Hypothalamus (tissue), 51 donors: Measurements from ENCODE around the gene PRKD1.
A peak's percentile ranks its signal among the peaks of the same experiment; 100 is the strongest.

ENCODE experiments used
- DNase-seq, 51 donors: peaks; one replicate each; lab custom pipeline; 2025; lab: John Stamatoyannopoulos, UW

The PRKD1 gene

DNA sequence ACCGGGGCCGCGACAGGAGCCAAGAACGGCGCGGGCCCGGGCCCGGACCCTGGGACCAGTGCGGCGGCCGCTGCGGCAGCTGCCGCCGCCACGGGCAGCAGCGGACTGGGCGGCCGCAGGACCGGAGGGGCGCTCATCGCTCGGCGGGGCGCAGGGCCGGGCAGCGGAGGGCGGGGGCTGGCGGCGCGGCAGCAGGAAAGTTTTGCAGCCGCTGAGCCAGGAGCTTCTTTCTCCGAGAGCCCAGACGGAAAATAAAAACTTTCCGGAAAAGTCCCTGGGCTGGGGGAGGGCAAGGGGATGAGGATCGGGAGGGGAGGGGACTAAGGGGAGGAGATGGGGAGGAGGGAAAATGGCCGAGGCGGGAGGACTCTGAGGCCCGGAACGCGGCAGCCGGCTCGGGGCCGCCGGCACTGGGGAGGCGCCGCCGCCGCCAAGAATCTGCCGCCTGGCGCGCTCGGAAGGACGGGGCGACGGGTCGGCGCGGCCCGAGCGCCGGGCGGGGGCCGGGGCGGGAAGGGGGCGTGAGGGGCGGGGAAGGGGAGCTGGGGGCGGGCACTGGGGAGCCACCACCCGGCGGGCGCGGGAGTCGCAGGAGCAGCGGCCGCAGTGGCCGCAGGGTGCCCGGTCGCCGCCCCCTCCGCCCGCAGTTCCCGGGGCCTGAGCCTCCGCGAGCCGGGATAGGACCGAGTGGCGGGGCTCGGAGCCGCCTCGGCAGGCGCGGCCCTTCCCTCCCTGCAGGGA is at the start of gene PRKD1:
Gene PRKD1, minus strand, starts transcription at position 472 of the 741 bp plus-strand sequence.
- DNase-seq = peak in 48 of 51 donors; percentile 30 to 84 (median 66)

- DNase-seq = no peak
Measured at GRCh38 chr14:29971101-29971500, 43.5 kb upstream of the PRKD1 start.

GRCh38 chr14:29955087-29955486 is 27.4 kb upstream of the PRKD1 start:
- DNase-seq = no peak

DNA sequence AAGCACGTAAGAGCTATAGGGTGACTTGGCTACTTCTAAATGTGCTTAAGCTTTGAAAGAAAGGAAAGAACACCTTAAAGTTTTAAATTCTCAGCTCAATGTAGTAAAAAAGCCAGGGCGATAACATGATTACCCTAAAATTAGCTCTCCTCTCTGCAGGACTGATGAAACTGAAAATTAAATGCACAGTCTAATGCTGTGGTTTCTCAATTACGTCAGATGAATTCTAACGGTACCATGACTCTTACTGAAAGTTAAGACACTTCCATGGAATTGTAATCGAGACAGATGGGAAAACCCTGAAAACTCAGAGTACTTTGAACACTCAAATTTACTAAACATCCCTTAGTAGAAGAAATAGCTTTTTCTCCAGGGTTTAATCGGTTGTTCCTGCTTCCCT is 25.9 kb upstream of the PRKD1 start:
- no peak for DNase-seq

GRCh38 chr14:29944091-29944490 is 16.4 kb upstream of the PRKD1 start:
- DNase-seq = no peak

- DNase-seq = no peak
Measured at GRCh38 chr14:29941401-29941800, 13.8 kb upstream of the PRKD1 start.

- DNase-seq = no peak
Measured at GRCh38 chr14:29940482-29940881, 12.8 kb upstream of the PRKD1 start.

GRCh38 chr14:29937116-29937515 is 9.5 kb upstream of the PRKD1 start:
- no peak for DNase-seq

GRCh38 chr14:29930283-29930682 is 2.6 kb upstream of the PRKD1 start:
- no peak for DNase-seq

- peak in 1 of 51 donors; percentile 19 for DNase-seq
Measured at GRCh38 chr14:29928117-29928640, 532 bp upstream of the PRKD1 start.

DNA sequence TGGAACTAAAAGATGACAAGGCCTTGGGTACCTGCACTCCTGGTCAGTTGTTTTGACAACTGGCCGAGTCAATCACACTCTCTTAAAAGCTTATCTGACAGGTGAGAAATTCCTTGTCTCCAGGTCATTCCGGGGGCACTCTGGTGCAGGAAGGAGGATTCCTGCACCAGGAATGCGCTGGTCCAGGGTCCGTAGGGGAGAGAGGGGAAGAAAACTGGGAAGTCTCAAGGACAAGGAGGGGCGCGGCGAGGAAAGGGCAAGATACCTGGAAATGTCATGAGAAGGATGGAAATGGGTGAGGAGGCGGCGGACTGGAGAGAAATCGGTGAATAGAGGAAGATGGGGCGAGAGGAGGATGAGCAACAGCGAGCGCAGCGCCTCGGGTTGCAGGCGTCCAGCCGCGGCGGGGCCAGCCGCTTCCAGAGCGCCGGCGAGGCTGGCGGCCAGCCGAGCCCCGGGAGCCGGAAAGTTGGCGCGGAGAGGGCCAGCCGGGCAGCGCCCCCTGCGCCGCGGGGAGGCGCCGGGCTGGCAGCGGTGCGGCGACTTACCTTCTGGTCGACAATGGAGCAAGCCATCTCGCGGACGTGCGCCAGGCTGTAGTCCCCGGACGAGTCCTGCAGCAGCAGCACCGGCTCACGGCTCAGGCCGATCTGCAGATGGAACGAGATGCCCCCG is 809 bp downstream of the PRKD1 start:
- peak in 43 of 51 donors; percentile 15 to 78 (median 53) for DNase-seq

GRCh38 chr14:29926228-29926627 is 1.4 kb downstream of the PRKD1 start:
- peak in 2 of 51 donors; percentile 2 to 5 for DNase-seq

- no peak for DNase-seq
Measured at GRCh38 chr14:29925736-29926135, 1.9 kb downstream of the PRKD1 start.

DNA sequence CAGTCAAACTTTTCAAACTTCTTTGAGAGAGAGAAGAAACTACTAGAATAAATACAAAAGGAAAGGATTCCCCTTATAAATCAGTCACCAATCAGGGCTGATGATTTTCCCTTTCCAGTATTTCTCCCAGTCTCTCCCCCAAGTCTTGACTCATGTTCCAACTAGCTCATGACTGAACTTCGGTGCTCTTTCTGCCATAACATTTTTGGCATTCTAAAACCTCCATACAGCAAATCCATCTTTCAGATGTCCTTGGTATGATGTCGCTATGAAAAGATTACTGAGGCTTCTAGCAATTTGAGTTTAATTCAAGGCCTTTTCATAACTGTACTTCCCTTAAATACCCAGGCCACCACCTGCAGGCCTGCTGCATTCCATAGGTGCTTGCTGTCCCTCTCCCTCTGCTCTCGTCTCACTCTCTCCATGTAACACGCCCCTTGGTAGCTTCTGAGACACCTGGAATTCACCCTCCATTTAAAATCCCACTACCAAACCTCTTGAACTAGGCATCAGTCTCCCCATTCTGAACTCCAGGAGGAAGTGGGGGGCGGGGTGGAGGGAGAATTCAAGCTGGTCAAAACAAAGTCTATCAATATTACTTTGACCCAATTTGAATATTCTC is 2.4 kb downstream of the PRKD1 start:
- DNase-seq = no peak

DNA sequence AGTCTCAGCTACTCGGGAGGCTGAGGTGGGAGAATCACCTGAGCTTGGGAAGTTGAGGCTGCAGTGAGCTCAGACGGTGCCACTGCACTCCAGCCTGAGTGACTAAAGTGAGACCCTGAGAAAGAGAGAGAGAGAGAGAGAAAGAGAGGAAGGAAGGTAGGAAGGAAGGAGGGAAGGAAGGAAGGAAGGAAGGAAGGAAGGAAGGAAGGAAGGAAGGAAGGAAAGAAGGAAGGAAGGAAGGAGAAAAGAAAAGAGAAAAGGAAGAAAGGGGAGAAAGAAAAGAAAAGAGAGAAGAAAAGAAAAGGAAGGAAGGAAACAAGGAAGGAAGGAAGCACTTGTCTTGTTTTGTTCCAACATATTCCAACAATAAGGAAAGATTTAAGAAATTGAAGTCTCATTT is 7.8 kb downstream of the PRKD1 start:
- no peak for DNase-seq

DNA sequence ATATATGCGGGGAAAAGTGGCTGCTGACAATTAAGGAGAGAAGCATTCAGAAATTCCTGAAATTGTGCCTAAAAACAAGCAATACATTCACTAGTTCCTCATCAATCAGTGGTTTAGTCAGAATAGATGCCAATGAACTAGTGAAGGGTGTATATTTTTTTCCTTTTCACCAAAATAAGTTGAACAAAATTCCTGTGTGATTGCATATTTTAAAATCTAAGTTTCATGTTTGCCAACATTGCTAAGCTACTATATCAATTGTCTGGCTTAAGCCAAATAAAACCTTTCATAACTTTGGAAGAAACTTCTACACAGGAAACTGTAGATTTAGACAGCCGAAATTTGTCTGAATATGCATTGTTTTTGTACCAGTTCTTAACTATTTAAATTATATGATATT is 8.7 kb downstream of the PRKD1 start:
- DNase-seq = no peak

DNA sequence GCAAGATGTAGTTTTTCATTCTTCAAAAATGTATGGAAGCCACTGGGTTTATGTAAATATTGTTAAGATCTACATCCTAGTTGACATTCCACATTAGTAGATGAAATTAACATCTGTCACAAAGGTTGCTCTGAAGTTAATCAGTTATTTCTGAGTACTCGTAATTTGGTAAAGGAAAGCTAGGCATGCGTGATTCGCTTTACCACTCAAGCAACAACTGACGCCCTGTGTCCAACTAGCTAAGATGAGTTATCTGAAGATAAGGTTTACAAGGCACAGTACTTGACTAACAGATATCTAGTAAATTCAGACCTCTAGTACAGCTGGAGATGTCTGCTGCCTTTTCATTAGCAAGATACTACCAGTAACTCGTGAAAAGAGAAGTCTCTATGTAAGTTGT is 14.1 kb downstream of the PRKD1 start:
- no peak for DNase-seq

- DNase-seq = no peak
Measured at GRCh38 chr14:29911810-29912209, 15.8 kb downstream of the PRKD1 start.

DNA sequence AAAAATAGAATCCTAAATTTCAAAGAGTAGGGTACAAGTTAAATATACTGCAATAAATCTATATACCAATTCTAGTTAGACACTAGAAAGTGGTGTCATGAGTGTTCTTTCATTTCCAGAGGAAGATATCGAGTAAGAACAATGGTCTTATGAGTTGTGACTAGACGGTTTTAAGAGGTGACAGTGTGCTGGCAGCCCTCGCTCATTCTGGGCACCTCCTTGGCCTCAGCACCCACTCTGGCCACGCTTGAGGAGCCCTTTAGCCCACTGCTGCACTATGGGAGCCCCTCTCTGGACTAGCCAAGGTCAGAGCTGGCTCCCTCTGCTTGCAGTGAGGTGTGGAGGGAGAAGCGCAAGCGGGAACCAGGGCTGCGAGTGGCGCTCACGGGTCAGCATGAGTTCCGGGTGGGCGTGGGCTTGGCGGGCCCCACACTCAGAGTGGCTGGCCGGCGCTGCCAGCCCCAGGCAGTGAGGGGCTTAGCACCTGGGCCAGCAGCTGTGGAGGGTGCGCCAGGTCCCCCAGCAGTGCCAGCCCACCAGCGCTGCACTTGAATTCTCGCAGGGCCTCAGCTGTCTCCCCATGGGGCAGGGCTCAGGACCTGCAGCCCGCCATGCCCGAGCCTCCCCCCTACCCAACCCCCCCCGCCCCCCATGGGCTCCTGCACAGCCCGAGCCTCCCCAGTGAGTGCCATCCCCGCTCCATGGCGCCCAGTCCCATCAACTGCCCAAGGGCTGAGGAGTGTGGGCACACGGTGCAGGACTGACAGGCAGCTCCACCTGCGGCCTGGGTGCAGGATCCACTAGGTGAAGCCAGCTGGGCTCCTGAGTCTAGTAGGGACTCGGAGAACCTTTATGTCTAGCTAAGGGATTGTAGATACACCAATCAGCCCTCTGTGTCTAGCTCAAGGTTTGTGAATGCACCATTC is 18.7 kb downstream of the PRKD1 start:
- no peak for DNase-seq

DNA sequence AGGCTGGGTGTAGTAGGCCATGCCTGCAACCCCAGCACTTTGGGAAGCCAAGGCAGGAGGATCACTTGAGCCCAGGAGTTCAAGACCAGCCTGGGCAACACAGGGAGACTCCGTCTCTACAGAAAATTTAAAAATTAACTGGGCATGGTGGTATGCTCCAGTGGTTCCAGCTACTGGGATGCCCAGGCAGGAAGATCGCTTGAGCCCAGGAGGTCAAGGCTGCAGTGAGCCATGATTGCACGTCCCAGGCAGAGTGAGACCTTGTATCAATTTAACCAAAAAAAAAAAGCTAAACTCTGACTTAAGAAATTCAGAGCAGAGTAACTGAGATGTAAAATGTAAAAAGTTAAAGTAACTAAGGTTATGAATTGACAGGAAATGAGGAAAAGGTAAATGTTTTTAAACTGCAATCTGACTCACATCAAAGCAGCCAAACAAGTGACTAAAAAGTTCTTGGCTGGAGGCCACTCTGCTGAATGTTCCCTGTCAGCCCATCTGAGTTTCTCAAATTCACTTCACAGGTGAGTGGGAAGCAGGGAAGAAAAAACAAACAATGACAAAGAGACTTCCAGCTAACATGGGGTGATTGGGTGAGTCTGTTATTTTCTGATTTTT is 21.3 kb downstream of the PRKD1 start:
- DNase-seq = peak in 1 of 51 donors; percentile 3
